HEK293 (cell line): ENCODE measurements around the gene HOMER1.

Source experiments
- CTCF ChIA-PET: fragments of 350-600 bp; formaldehyde crosslinking; extraction: SDS; loops from one replicate; lab custom pipeline; 2021; ENCODE audit warnings: antibody characterized with exemption; lab: Yijun Ruan, JAX
- POLR2A ChIA-PET: fragments of 300-600 bp; formaldehyde crosslinking; extraction: SDS; loops from one replicate; lab custom pipeline; 2020; ENCODE audit warnings: antibody characterized with exemption, inconsistent platforms; lab: Yijun Ruan, JAX
- H3K27ac ChIP-seq: fragments of 200-500 bp; sonication (Bioruptor generic); 2 replicates; pipeline ENCODE4 v1.5.1; 2014; ENCODE audit warnings: low read depth, low read length, control low read depth, inconsistent platforms; ENCODE audit errors: extremely low read depth
- H3K36me3 ChIP-seq, 2 experiments: fragments of 200-500 bp in 1 of 2; sonication (Bioruptor generic) in 1 of 2; 1 replicate in 1 of 2; 2 replicates in 1 of 2; pipeline ENCODE4 v1.5.1; 2014 to 2017; ENCODE audit warnings: inconsistent platforms in 2 of 2, low read length in 2 of 2; ENCODE audit not compliant: control insufficient read depth in 2 of 2, insufficient read depth in 1 of 2
- H3K4me1 ChIP-seq: fragments of 200-500 bp; sonication (Bioruptor generic); 2 replicates; pipeline ENCODE4 v1.5.1; 2014; ENCODE audit warnings: mild to moderate bottlenecking, low read length, inconsistent platforms; ENCODE audit not compliant: control insufficient read depth, insufficient read depth
- H3K4me3 ChIP-seq: 2 replicates; pipeline ENCODE4 v1.5.1; 2011; ENCODE audit warnings: low read depth, mild to moderate bottlenecking, control low read depth, low read length, moderate library complexity
- H3K9me3 ChIP-seq: fragments of 200-500 bp; sonication (Bioruptor generic); 2 replicates; pipeline ENCODE4 v1.5.1; 2014; ENCODE audit warnings: low read depth, low read length, inconsistent platforms; ENCODE audit not compliant: control insufficient read depth, insufficient read depth
- BCL11A ChIP-seq: fragments of 450-650 bp; formaldehyde crosslinking; IDR thresholded peaks from 2 replicates; pipeline ENCODE4 v1.5.1; 2016; ENCODE audit warnings: low read depth, missing biosample characterization, missing genetic modification characterization
- HOXC10 ChIP-seq: sonication (generic); formaldehyde crosslinking; IDR thresholded peaks from 2 replicates; pipeline ENCODE4 v1.8.1; 2023; ENCODE audit warnings: mild to moderate bottlenecking, missing genetic modification reagents
- IKZF3 ChIP-seq: fragments of 450-650 bp; IDR thresholded peaks from 2 replicates; pipeline ENCODE4 v1.5.0; 2018; ENCODE audit warnings: missing biosample characterization, mild to moderate bottlenecking, missing genetic modification characterization, moderate library complexity
- RBAK ChIP-seq: fragments of 450-650 bp; formaldehyde crosslinking; IDR thresholded peaks from 2 replicates; pipeline ENCODE4 v1.5.1; 2016; ENCODE audit warnings: missing biosample characterization, missing genetic modification characterization
- SALL2 ChIP-seq: fragments of 450-650 bp; formaldehyde crosslinking; IDR thresholded peaks from 2 replicates; pipeline ENCODE4 v1.5.0; 2017; ENCODE audit warnings: missing biosample characterization, mild to moderate bottlenecking, missing genetic modification characterization, borderline replicate concordance
- SCRT2 ChIP-seq: fragments of 450-650 bp; formaldehyde crosslinking; IDR thresholded peaks from 2 replicates; pipeline ENCODE4 v1.5.1; 2016; ENCODE audit warnings: missing biosample characterization, missing genetic modification characterization
- SP3 ChIP-seq: fragments of 450-650 bp; formaldehyde crosslinking; IDR thresholded peaks from 2 replicates; pipeline ENCODE4 v1.5.1; 2016; ENCODE audit warnings: missing biosample characterization, missing genetic modification characterization
- ZEB2 ChIP-seq: fragments of 450-650 bp; formaldehyde crosslinking; IDR thresholded peaks from 2 replicates; pipeline ENCODE4 v1.5.1; 2016; ENCODE audit warnings: missing biosample characterization, missing genetic modification characterization
- ZNF155 ChIP-seq: fragments of 450-650 bp; formaldehyde crosslinking; IDR thresholded peaks from 2 replicates; pipeline ENCODE4 v1.5.1; 2016; ENCODE audit warnings: missing biosample characterization, missing genetic modification characterization
- ZNF157 ChIP-seq: fragments of 450-650 bp; formaldehyde crosslinking; IDR thresholded peaks from 2 replicates; pipeline ENCODE4 v1.5.1; 2016; ENCODE audit warnings: missing biosample characterization, missing genetic modification characterization
- ZNF175 ChIP-seq: fragments of 450-650 bp; formaldehyde crosslinking; IDR thresholded peaks from 2 replicates; pipeline ENCODE4 v1.5.1; 2016; ENCODE audit warnings: missing biosample characterization, missing genetic modification characterization
- ZNF23 ChIP-seq: fragments of 450-650 bp; formaldehyde crosslinking; IDR thresholded peaks from 2 replicates; pipeline ENCODE4 v1.5.1; 2016; ENCODE audit warnings: missing biosample characterization, missing genetic modification characterization, borderline replicate concordance
- ZNF239 ChIP-seq: fragments of 450-650 bp; formaldehyde crosslinking; IDR thresholded peaks from 2 replicates; pipeline ENCODE4 v1.5.1; 2016; ENCODE audit warnings: missing biosample characterization, missing genetic modification characterization
- ZNF274 ChIP-seq, 2 experiments: fragments of 200-500 bp in 1 of 2; fragments of 450-650 bp in 1 of 2; sonication (Bioruptor generic) in 1 of 2; formaldehyde crosslinking in 1 of 2; IDR thresholded peaks; 2 replicates each; pipeline versions ENCODE4 v1.5.1 to v1.6.1; 2014 to 2016; ENCODE audit warnings: borderline replicate concordance in 1 of 2, inconsistent platforms in 1 of 2, low read length in 1 of 2, missing biosample characterization in 1 of 2, missing genetic modification characterization in 1 of 2
- ZNF302 ChIP-seq: fragments of 450-650 bp; formaldehyde crosslinking; IDR thresholded peaks from 2 replicates; pipeline ENCODE4 v1.5.1; 2016; ENCODE audit warnings: missing biosample characterization, missing genetic modification characterization, low read depth
- ZNF335 ChIP-seq: fragments of 450-650 bp; formaldehyde crosslinking; conservative IDR thresholded peaks from 2 replicates; pipeline ENCODE4 v1.5.1; 2016; ENCODE audit warnings: missing biosample characterization, missing genetic modification characterization
- ZNF362 ChIP-seq: fragments of 450-650 bp; formaldehyde crosslinking; IDR thresholded peaks from 2 replicates; pipeline ENCODE4 v1.5.1; 2016; ENCODE audit warnings: missing biosample characterization, missing genetic modification characterization
- ZNF404 ChIP-seq: fragments of 450-650 bp; formaldehyde crosslinking; IDR thresholded peaks from 2 replicates; pipeline ENCODE4 v1.5.1; 2017; ENCODE audit warnings: missing biosample characterization, missing genetic modification characterization
- ZNF449 ChIP-seq: fragments of 450-650 bp; formaldehyde crosslinking; IDR thresholded peaks from 2 replicates; pipeline ENCODE4 v1.5.1; 2017; ENCODE audit warnings: missing biosample characterization, mild to moderate bottlenecking, missing genetic modification characterization, moderate library complexity
- ZNF514 ChIP-seq: fragments of 450-650 bp; formaldehyde crosslinking; IDR thresholded peaks from 2 replicates; pipeline ENCODE4 v1.5.1; 2016; ENCODE audit warnings: missing biosample characterization, missing genetic modification characterization
- ZNF518A ChIP-seq: fragments of 450-650 bp; formaldehyde crosslinking; conservative IDR thresholded peaks from 2 replicates; pipeline ENCODE4 v1.5.1; 2016; ENCODE audit warnings: low read depth, missing biosample characterization, missing genetic modification characterization
- ZNF529 ChIP-seq: fragments of 450-650 bp; formaldehyde crosslinking; IDR thresholded peaks from 2 replicates; pipeline ENCODE4 v1.5.1; 2017; ENCODE audit warnings: missing genetic modification characterization, missing biosample characterization; ENCODE audit not compliant: insufficient replicate concordance
- ZNF544 ChIP-seq: fragments of 450-650 bp; formaldehyde crosslinking; IDR thresholded peaks from 2 replicates; pipeline ENCODE4 v1.5.0; 2017; ENCODE audit warnings: missing biosample characterization, missing genetic modification characterization
- ZNF677 ChIP-seq: fragments of 450-650 bp; IDR thresholded peaks from 2 replicates; pipeline ENCODE4 v1.5.0; 2018; ENCODE audit warnings: missing biosample characterization, mild to moderate bottlenecking, missing genetic modification characterization, moderate library complexity

HOMER1 gene

DNA sequence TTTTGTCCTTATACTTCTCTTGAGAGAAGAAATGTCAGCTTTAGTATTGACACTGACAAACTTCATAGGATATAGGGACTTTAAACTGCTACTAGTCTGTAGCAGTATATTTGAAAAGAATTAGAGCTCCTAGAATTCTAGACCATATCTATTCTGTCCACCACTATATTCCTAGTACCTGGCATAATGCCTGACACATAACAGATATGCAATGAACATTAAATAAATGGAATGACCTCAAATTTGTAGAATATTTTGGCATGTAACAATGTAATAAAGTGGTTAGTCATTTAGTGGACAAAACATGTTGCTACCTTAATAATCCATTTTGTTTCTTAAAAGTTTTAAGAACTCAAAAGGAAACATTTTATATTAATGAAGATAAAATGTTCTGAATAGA is 57.5 kb downstream of the HOMER1 start (continued):
- TF ChIP-seq ZNF518A (tag by site-specific recombination) (no peak), SALL2 (tag by site-specific recombination) (no peak), SCRT2 (no peak), ZEB2 (tag by site-specific recombination) (no peak)

GRCh38 chr5:79454043-79454442 is 59.9 kb downstream of the HOMER1 start:
- H3K4me1 ChIP-seq, result peaks cover 12% of the 10 kb centered on the region
- H3K4me3 ChIP-seq, result no peak overlapping the region
- CTCF ChIA-PET, result interaction anchor here (0.8 kb wide), 1 partner anchor 322 kb away, joined by 3 read pairs; no protein-coding TSS in a partner anchor
- POLR2A ChIA-PET, result no interaction called here
- H3K36me3 ChIP-seq, result no peaks in the 10 kb centered on the region; a peak in 1 of 3 replicates
- H3K27ac ChIP-seq, result no peak overlapping the region
- TF ChIP-seq BCL11A (no peak), RBAK (tag by site-specific recombination) (no peak)
- H3K9me3 ChIP-seq, result no peaks in the 10 kb centered on the region

- TF ChIP-seq ZNF155 (tag by site-specific recombination) (no peak), ZNF239 (tag by site-specific recombination) (no peak), ZNF335 (no peak), ZNF404 (no peak), HOXC10 (no peak), ZNF302 (tag by site-specific recombination) (no peak), SP3 (tag by site-specific recombination) (no peak), ZNF362 (tag by site-specific recombination) (no peak), ZNF274 (IDR thresholded peaks at IDR 0.05; ENCODE audit: low read length) (no peak), ZNF274 (tag by site-specific recombination; IDR thresholded peaks at IDR 0.05; ENCODE audit: borderline replicate concordance) (no peak), ZNF449 (tag by site-specific recombination) (no peak), ZNF157 (tag by site-specific recombination) (no peak), ZNF529 (no peak), IKZF3 (no peak), ZNF175 (tag by site-specific recombination) (no peak), ZNF514 (tag by site-specific recombination) (no peak), ZNF544 (tag by site-specific recombination) (no peak), ZNF23 (no peak), ZNF677 (tag by site-specific recombination) (no peak)
- Histone ChIP-seq H3K4me3 (no peak overlapping the region), H3K9me3 (no peaks in the 10 kb centered on the region), H3K27ac (no peak overlapping the region), H3K4me1 (peaks cover under 1% of the 10 kb centered on the region; the same call in 1 of the 2 replicates), H3K36me3 (peaks cover 0 to 5% of the 10 kb centered on the region in 2 experiments; a peak in 2 of 3 replicates)
- POLR2A ChIA-PET, result no interaction called here
- CTCF ChIA-PET, result interaction anchor here (0.7 to 2.4 kb wide), 6 partner anchors 9 to 800 kb away, joined by 3 to 9 read pairs (median 3); no protein-coding TSS in a partner anchor
Measured at GRCh38 chr5:79448336-79448735, 65.6 kb downstream of the HOMER1 start.
